AG09319 (cell line): ENCODE data around the gene INMT.
A peak's percentile ranks its signal among the peaks of the same experiment; 100 is the strongest.

Experiments used
- DNase-seq: peaks from one replicate; pipeline ENCODE4 v3.0.0-alpha.2; 2010; ENCODE audit warnings: low read depth; ENCODE audit errors: extremely low read depth
- CTCF ChIP-seq: IDR thresholded peaks from 2 replicates; pipeline ENCODE4 v1.5.1; 2011; ENCODE audit warnings: low read depth, mild to moderate bottlenecking, inconsistent platforms, low read length, moderate library complexity

Gene INMT

GRCh38 chr7:30740417-30741181 lies 11.3 kb upstream of the INMT start:
- DNase-seq = no peak
- peak; percentile 100 for TF ChIP-seq CTCF

GRCh38 chr7:30741289-30741688 lies 10.6 kb upstream of the INMT start:
- DNase-seq = no peak
- TF ChIP-seq CTCF = no peak

- DNase-seq = no peak
- TF ChIP-seq CTCF = peak; percentile 58
These were observed 8.4 kb upstream of the INMT start for GRCh38 chr7:30743371-30744074.

- TF ChIP-seq CTCF = no peak
- DNase-seq = no peak
These were observed 7.9 kb upstream of the INMT start for GRCh38 chr7:30744075-30744417.

GRCh38 chr7:30745261-30745941 lies 6.5 kb upstream of the INMT start:
- TF ChIP-seq CTCF = no peak
- no peak for DNase-seq

- no peak for DNase-seq
- TF ChIP-seq CTCF = no peak
These were observed 1.9 kb upstream of the INMT start for GRCh38 chr7:30750010-30750409.
